GM12801 (cell line): ENCODE data around the gene CDH4.

Experiments used
- TF ChIP-seq, protein P1 (sequence below): IDR thresholded peaks from one replicate; pipeline ENCODE4 v1.5.1; 2011; ENCODE audit warnings: control low read depth; ENCODE audit not compliant: insufficient read length; ENCODE audit errors: extremely low read depth

CDH4 gene

DNA sequence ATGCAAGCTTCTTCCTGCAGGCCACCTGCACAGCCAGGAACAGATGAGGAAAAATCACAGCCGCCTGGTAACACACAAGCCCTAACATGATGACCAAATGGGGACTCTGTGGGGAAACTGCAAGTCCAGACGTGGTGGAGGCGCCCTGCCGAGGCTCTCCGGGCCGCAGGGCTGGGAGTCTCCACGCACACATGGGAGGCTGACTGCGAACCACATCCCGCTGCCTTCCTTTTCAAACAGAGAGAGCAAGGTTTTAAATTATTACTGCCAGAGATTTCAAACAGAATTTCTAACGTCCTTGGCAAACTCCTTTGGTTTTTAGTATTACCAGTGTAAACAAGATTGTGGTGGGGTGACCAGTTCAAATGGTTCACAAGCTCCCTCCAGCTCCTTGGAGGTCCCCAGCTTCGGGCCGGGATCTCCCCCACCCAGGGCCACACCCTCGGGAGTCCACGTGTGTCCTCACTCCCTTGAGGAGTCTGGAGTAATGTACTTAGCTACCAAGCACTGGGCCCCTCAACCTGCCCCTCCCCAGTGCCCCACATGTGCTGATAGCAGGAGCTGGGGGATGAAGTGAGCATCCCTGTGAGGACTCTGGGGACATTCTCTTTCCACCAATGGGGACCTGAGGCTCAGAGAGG, 560.9 kb downstream of the CDH4 start:
- TF ChIP-seq, protein P1, sequence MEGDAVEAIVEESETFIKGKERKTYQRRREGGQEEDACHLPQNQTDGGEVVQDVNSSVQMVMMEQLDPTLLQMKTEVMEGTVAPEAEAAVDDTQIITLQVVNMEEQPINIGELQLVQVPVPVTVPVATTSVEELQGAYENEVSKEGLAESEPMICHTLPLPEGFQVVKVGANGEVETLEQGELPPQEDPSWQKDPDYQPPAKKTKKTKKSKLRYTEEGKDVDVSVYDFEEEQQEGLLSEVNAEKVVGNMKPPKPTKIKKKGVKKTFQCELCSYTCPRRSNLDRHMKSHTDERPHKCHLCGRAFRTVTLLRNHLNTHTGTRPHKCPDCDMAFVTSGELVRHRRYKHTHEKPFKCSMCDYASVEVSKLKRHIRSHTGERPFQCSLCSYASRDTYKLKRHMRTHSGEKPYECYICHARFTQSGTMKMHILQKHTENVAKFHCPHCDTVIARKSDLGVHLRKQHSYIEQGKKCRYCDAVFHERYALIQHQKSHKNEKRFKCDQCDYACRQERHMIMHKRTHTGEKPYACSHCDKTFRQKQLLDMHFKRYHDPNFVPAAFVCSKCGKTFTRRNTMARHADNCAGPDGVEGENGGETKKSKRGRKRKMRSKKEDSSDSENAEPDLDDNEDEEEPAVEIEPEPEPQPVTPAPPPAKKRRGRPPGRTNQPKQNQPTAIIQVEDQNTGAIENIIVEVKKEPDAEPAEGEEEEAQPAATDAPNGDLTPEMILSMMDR, result no peak

DNA sequence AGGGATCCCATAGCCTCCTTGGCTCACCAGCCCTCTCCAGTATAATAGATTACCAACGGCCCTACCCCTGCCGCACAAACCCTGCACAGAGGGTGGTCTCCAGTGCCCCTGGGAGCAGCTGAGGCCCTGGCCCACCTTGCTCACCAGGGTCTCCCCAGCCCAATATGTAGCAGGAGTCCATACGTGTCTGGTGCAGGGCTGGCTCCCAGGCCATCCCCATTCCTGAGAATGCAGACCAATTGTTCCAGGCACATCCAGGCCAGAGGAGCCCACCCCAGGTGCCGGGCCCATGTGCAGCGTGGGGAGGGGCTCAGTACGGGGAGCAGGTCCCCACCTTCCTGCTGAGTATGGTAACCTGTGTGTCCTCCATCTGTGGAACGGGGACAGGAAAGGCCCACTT, 561.7 kb downstream of the CDH4 start:
- TF ChIP-seq, protein P1, result no peak

DNA sequence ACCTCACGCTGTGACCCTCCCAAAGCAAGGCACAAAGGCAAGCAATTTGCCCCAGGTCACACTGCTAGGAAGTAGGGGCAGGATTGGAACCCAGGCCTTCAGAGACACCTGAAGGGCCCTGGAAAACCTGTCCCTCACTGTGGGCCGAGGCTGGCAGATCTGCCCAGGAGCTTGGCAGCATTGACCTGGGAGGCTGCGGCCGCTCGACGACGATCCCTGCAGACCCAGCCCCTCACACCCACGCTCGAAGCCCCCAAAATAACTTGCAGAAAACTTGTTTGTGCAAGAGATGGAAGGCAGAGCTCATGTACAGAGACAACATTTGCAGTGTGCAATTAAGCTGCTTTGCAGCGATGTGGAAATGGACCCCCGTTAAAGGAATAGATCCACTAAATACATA, 562.2 kb downstream of the CDH4 start:
- TF ChIP-seq, protein P1, result no peak

DNA sequence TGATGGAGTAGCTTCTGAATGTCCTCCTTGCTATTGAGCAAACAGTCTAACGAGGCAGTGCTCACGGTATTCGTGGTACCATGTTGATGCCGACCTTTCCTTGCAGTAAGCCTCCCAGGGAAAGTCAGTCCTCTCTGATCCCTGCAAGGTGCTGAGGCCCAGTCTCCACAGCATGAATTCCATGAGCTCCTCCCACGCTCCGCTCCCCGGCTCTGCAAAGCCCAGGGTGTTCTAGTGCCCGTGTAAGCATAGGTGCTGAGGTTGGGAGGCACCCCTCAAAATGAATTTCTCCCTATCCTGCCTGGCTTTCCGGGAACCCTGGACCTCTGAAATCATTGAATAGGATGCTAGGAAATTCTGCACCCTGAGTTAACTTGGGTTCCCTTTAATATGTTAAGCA, 562.7 kb downstream of the CDH4 start:
- TF ChIP-seq, protein P1, result no peak

DNA sequence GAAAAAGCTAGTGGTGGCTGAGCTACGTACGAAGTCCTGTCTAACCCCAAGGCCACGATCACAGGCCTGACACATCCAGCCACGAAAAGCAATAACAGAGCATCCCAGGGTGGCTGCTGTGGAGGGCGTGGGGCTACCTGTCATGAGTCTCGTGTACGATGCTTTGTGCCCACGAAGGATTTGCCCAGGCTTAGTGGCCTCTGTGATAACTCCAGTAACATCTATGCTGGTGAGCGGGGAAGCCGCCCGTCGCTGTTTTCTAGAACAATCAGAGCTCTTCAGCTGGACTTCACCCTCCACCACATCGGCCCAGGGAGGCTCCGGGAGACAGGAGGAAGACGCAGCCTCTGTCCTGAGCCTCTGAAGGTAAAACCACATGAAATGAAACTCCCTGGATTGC, 563.1 kb downstream of the CDH4 start:
- TF ChIP-seq, protein P1, result no peak

DNA sequence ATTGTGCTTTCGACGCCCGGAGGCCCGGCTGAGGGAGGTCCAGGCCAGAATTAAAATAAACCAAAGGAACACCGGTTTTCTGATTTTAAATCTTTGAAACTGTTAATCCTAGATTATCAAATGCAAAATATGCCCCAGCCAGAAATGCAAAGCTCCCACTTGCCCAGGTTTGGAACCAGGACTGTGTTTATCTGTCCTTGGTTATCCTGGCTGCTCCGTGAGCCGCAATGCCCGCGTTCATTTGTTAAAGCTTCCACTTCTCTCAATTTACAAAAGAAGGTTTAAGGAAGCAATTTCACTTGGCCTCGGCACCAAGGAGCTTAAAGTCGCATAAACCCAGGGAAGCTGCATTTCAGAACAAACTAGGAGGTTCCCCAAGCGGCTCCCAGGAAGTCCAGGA, 563.6 kb downstream of the CDH4 start:
- TF ChIP-seq, protein P1, result no peak

DNA sequence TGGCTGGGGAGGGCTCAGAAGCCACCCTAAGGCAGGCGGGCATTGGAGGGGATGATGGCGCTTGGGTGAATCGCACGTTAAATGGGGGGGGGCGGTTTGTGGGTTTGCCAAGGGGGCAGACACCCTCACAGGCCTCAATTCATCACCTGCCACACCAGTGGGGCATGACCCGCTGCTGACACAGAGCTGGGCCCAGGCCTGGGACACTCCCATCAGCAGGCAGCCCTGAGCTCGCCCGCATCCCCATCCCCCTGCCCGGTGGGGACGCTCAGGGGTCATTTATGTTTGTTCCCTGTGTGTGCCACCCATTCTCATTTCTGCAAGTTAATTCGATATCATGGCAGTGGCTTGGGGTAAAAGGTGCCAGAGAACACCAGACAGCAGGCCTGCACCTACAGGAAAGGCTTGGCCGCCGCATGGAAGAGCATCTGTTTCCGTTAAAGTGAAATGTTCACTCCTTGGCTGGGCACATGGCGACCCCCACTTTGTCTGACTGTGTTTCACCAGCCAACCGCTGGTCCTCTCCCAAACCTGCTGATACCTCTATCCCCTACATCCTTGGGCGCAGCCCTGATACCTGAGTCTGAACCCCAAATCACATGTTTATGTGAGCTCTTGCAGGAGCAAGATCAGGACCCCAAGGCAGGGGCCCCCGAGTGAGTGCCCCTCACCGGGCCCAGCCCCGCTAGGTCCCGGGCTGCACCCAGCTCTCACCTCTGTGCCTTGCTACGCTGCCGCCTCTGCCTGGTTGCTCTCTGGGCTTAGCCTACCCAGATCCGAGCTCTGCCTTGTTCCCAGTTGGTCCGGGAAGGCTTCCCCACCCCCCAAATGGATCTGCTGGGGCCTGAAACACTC, 564.8 kb downstream of the CDH4 start:
- TF ChIP-seq, protein P1, result no peak
